CD4-positive, alpha-beta T cell treated with Interleukin-17A for 1 hour (primary cell): Measurements from ENCODE around the gene SBK3.
"Not testable (repeated sequence)": the region's sequence is repeated elsewhere in the genome, so short reads cannot be mapped to it uniquely, and the experiment has no call there.

Experiments used
- DNase-seq: peaks from one replicate; pipeline ENCODE4 v3.0.0-alpha.2; 2020

Gene SBK3

GRCh38 chr19:55508120-55508519 lies 37.2 kb downstream of the SBK3 start:
- no peak for DNase-seq

GRCh38 chr19:55504981-55505380 lies 40.4 kb downstream of the SBK3 start:
- DNase-seq, result no peak

- no peak for DNase-seq
Measured at GRCh38 chr19:55504252-55504603, 41.1 kb downstream of the SBK3 start.

- peak; percentile 92 for DNase-seq
Measured at GRCh38 chr19:55503502-55504251, 41.7 kb downstream of the SBK3 start.

GRCh38 chr19:55503157-55503501 lies 42.2 kb downstream of the SBK3 start:
- peak; percentile 7 for DNase-seq

- no peak for DNase-seq
Measured at GRCh38 chr19:55502197-55502952, 43.0 kb downstream of the SBK3 start.

GRCh38 chr19:55500368-55500952 lies 44.9 kb downstream of the SBK3 start:
- DNase-seq, result no peak

GRCh38 chr19:55498246-55498840 lies 47.0 kb downstream of the SBK3 start:
- no peak for DNase-seq

GRCh38 chr19:55497763-55498162 lies 47.6 kb downstream of the SBK3 start:
- no peak for DNase-seq

- DNase-seq, result not testable (repeated sequence)
Measured at GRCh38 chr19:55496820-55497219, 48.5 kb downstream of the SBK3 start.

GRCh38 chr19:55495646-55496349 lies 49.5 kb downstream of the SBK3 start:
- DNase-seq, result no peak

GRCh38 chr19:55494172-55494761 lies 51.1 kb downstream of the SBK3 start:
- DNase-seq, result no peak

GRCh38 chr19:55493645-55494171 lies 51.6 kb downstream of the SBK3 start:
- DNase-seq, result no peak

GRCh38 chr19:55493052-55493644 lies 52.2 kb downstream of the SBK3 start:
- DNase-seq, result no peak

- DNase-seq, result no peak
Measured at GRCh38 chr19:55492362-55492944, 52.9 kb downstream of the SBK3 start.

GRCh38 chr19:55491546-55492360 lies 53.6 kb downstream of the SBK3 start:
- DNase-seq, result no peak
